NCI-H748 treated with DMSO at 0.1 percent for 48 hours (cell line): ENCODE results near the gene PRAMEF13.
"Not testable (repeated sequence)": the region's sequence is repeated elsewhere in the genome, so short reads cannot be mapped to it uniquely, and the experiment has no call there.

Experiments
- DNase-seq: peaks from one replicate; lab custom pipeline; 2025; lab: John Stamatoyannopoulos, UW

The PRAMEF13 gene

DNA sequence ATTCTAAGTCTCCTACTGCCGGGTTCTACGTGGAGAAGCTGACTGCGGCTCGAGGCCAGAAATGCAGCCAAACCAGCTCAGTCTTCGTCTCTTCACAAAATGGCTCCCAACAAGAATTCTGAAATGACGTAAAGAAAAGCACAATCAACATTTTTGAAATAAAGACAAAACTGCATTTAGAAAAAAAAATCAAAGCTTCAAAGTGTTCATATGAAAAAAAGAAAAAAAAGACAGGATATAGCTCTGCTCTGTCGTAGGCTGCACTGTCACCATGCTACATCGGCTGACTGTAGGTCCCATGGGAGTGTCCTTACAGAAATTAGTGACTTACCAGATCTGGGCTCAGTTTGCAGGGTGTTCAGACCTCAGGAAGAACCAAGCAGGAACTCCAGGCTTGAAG lies 35.7 kb downstream of the PRAMEF13 start, which contains the start of gene HNRNPCL4:
TSS of gene HNRNPCL4 (minus strand) at position 101 of the 400 bp plus-strand sequence. CDS start 164 bp downstream, outside the sequence.
- not testable (repeated sequence) for DNase-seq

DNA sequence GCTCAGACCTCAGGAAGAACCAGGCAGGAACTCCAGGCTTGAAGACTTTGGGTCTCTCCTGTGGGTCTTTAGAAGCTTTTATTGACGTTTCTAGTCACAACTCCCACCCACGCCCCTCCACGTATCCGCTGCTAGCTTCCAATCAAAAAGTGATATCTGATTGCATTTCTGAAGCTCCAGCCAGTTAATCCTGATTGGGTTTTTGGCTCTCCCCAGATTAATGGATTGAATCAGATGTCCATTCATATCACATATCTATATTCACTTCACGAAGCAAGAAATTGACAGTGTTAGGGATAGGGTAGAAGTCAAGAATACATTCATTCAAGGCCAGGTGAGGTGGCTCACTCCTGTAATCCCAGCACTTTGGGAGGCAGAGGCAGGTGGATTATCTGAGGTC lies 45.3 kb downstream of the PRAMEF13 start, which contains the start of gene PRAMEF26:
TSS of gene PRAMEF26 (minus strand) at position 101 of the 400 bp plus-strand sequence. CDS start 2,914 bp downstream, outside the sequence.
- not testable (repeated sequence) for DNase-seq
